ENCODE results near the gene RALGAPA2.

The RALGAPA2 gene

GRCh38 chr20:20680991-20681508 is 31.4 kb downstream of the RALGAPA2 start:
- no peak overlapping the region for H3K4me3 ChIP-seq (ENCODE audit: low read depth in 1 of 2, low read length in 2 of 2)
- no peaks in the 10 kb centered on the region for H3K36me3 ChIP-seq (ENCODE audit: insufficient read depth, low read length)
- no peak overlapping the region for H3K27ac ChIP-seq (ENCODE audit: low read depth, low read length)
- no peaks in the 10 kb centered on the region for H3K9me3 ChIP-seq (ENCODE audit: low read length)
- peaks cover 5% of the 10 kb centered on the region for H3K4me1 ChIP-seq (ENCODE audit: insufficient read depth, low read length)
- H3K9ac ChIP-seq (ENCODE audit: low read length), result no peak overlapping the region
- no peaks in the 10 kb centered on the region for H3K27me3 ChIP-seq (ENCODE audit: control insufficient read depth in 1 of 2, insufficient read depth in 2 of 2, low read length in 2 of 2)

GRCh38 chr20:20679316-20679715 is 33.1 kb downstream of the RALGAPA2 start:
- Histone ChIP-seq H3K4me3 (ENCODE audit: low read depth in 1 of 2, low read length in 2 of 2) (no peak overlapping the region), H3K9ac (ENCODE audit: low read length) (no peak overlapping the region)

GRCh38 chr20:20677186-20677585 is 35.3 kb downstream of the RALGAPA2 start:
- Histone ChIP-seq H3K9me3 (ENCODE audit: low read length) (no peaks in the 10 kb centered on the region), H3K4me1 (ENCODE audit: insufficient read depth, low read length) (peaks cover 4% of the 10 kb centered on the region), H3K27me3 (ENCODE audit: control insufficient read depth in 1 of 2, insufficient read depth in 2 of 2, low read length in 2 of 2) (no peaks in the 10 kb centered on the region), H3K36me3 (ENCODE audit: insufficient read depth, low read length) (no peaks in the 10 kb centered on the region), H3K4me3 (ENCODE audit: low read depth in 1 of 2, low read length in 2 of 2) (no peak overlapping the region), H3K27ac (ENCODE audit: low read depth, low read length) (no peak overlapping the region), H3K9ac (ENCODE audit: low read length) (no peak overlapping the region)

More at GRCh38 chr20:20679316-20679715, 33.1 kb downstream of the RALGAPA2 start:
- Histone ChIP-seq H3K27ac (ENCODE audit: low read depth, low read length) (no peak overlapping the region), H3K9me3 (ENCODE audit: low read length) (no peaks in the 10 kb centered on the region), H3K4me1 (ENCODE audit: insufficient read depth, low read length) (peaks cover 5% of the 10 kb centered on the region), H3K36me3 (ENCODE audit: insufficient read depth, low read length) (no peaks in the 10 kb centered on the region), H3K27me3 (ENCODE audit: control insufficient read depth in 1 of 2, insufficient read depth in 2 of 2, low read length in 2 of 2) (no peaks in the 10 kb centered on the region)

- no peaks in the 10 kb centered on the region for H3K4me1 ChIP-seq (ENCODE audit: insufficient read depth, low read length)
- H3K27ac ChIP-seq (ENCODE audit: low read depth, low read length), result no peak overlapping the region
- no peak overlapping the region for H3K9ac ChIP-seq (ENCODE audit: low read length)
- no peaks in the 10 kb centered on the region for H3K27me3 ChIP-seq (ENCODE audit: control insufficient read depth in 1 of 2, insufficient read depth in 2 of 2, low read length in 2 of 2)
- H3K36me3 ChIP-seq (ENCODE audit: insufficient read depth, low read length), result no peaks in the 10 kb centered on the region
- H3K9me3 ChIP-seq (ENCODE audit: low read length), result no peaks in the 10 kb centered on the region
- H3K4me3 ChIP-seq (ENCODE audit: low read depth in 1 of 2, low read length in 2 of 2), result no peak overlapping the region
These were observed 43.8 kb downstream of the RALGAPA2 start for GRCh38 chr20:20668639-20669038.

- H3K9ac ChIP-seq (ENCODE audit: low read length), result no peak overlapping the region
- no peak overlapping the region for H3K4me3 ChIP-seq (ENCODE audit: low read depth in 1 of 2, low read length in 2 of 2)
- no peaks in the 10 kb centered on the region for H3K36me3 ChIP-seq (ENCODE audit: insufficient read depth, low read length)
- H3K27ac ChIP-seq (ENCODE audit: low read depth, low read length), result no peak overlapping the region
- H3K27me3 ChIP-seq (ENCODE audit: control insufficient read depth in 1 of 2, insufficient read depth in 2 of 2, low read length in 2 of 2), result no peaks in the 10 kb centered on the region
- no peaks in the 10 kb centered on the region for H3K9me3 ChIP-seq (ENCODE audit: low read length)
- H3K4me1 ChIP-seq (ENCODE audit: insufficient read depth, low read length), result no peaks in the 10 kb centered on the region
These were observed 46.1 kb downstream of the RALGAPA2 start for GRCh38 chr20:20666359-20666758.

- H3K27ac ChIP-seq (ENCODE audit: low read depth, low read length), result no peak overlapping the region
- no peaks in the 10 kb centered on the region for H3K27me3 ChIP-seq (ENCODE audit: control insufficient read depth in 1 of 2, insufficient read depth in 2 of 2, low read length in 2 of 2)
- H3K4me1 ChIP-seq (ENCODE audit: insufficient read depth, low read length), result no peaks in the 10 kb centered on the region
- no peak overlapping the region for H3K4me3 ChIP-seq (ENCODE audit: low read depth in 1 of 2, low read length in 2 of 2)
- H3K9me3 ChIP-seq (ENCODE audit: low read length), result no peaks in the 10 kb centered on the region
- H3K36me3 ChIP-seq (ENCODE audit: insufficient read depth, low read length), result no peaks in the 10 kb centered on the region
- H3K9ac ChIP-seq (ENCODE audit: low read length), result no peak overlapping the region
These were observed 46.7 kb downstream of the RALGAPA2 start for GRCh38 chr20:20665606-20666332.

GRCh38 chr20:20664795-20665589 is 47.5 kb downstream of the RALGAPA2 start:
- no peaks in the 10 kb centered on the region for H3K4me1 ChIP-seq (ENCODE audit: insufficient read depth, low read length)
- H3K9me3 ChIP-seq (ENCODE audit: low read length), result no peaks in the 10 kb centered on the region
- H3K27ac ChIP-seq (ENCODE audit: low read depth, low read length), result no peak overlapping the region
- no peaks in the 10 kb centered on the region for H3K36me3 ChIP-seq (ENCODE audit: insufficient read depth, low read length)
- no peak overlapping the region for H3K4me3 ChIP-seq (ENCODE audit: low read depth in 1 of 2, low read length in 2 of 2)
- no peaks in the 10 kb centered on the region for H3K27me3 ChIP-seq (ENCODE audit: control insufficient read depth in 1 of 2, insufficient read depth in 2 of 2, low read length in 2 of 2)
- no peak overlapping the region for H3K9ac ChIP-seq (ENCODE audit: low read length)

- no peaks in the 10 kb centered on the region for H3K4me1 ChIP-seq (ENCODE audit: insufficient read depth, low read length)
- no peak overlapping the region for H3K4me3 ChIP-seq (ENCODE audit: low read depth in 1 of 2, low read length in 2 of 2)
- no peaks in the 10 kb centered on the region for H3K9me3 ChIP-seq (ENCODE audit: low read length)
- no peak overlapping the region for H3K9ac ChIP-seq (ENCODE audit: low read length)
- no peaks in the 10 kb centered on the region for H3K36me3 ChIP-seq (ENCODE audit: insufficient read depth, low read length)
- H3K27ac ChIP-seq (ENCODE audit: low read depth, low read length), result no peak overlapping the region
- no peaks in the 10 kb centered on the region for H3K27me3 ChIP-seq (ENCODE audit: control insufficient read depth in 1 of 2, insufficient read depth in 2 of 2, low read length in 2 of 2)
These were observed 48.6 kb downstream of the RALGAPA2 start for GRCh38 chr20:20663841-20664240.

- Histone ChIP-seq H3K27me3 (ENCODE audit: control insufficient read depth in 1 of 2, insufficient read depth in 2 of 2, low read length in 2 of 2) (no peaks in the 10 kb centered on the region), H3K4me3 (ENCODE audit: low read depth in 1 of 2, low read length in 2 of 2) (no peak overlapping the region), H3K36me3 (ENCODE audit: insufficient read depth, low read length) (no peaks in the 10 kb centered on the region), H3K9ac (ENCODE audit: low read length) (no peak overlapping the region), H3K9me3 (ENCODE audit: low read length) (no peaks in the 10 kb centered on the region), H3K4me1 (ENCODE audit: insufficient read depth, low read length) (no peaks in the 10 kb centered on the region), H3K27ac (ENCODE audit: low read depth, low read length) (no peak overlapping the region)
These were observed 53.5 kb downstream of the RALGAPA2 start for GRCh38 chr20:20658871-20659431.

- no peak overlapping the region for H3K27ac ChIP-seq (ENCODE audit: low read depth, low read length)
- no peak overlapping the region for H3K9ac ChIP-seq (ENCODE audit: low read length)
- H3K4me3 ChIP-seq (ENCODE audit: low read depth in 1 of 2, low read length in 2 of 2), result no peak overlapping the region
- no peaks in the 10 kb centered on the region for H3K27me3 ChIP-seq (ENCODE audit: control insufficient read depth in 1 of 2, insufficient read depth in 2 of 2, low read length in 2 of 2)
- no peaks in the 10 kb centered on the region for H3K4me1 ChIP-seq (ENCODE audit: insufficient read depth, low read length)
- H3K36me3 ChIP-seq (ENCODE audit: insufficient read depth, low read length), result no peaks in the 10 kb centered on the region
- no peaks in the 10 kb centered on the region for H3K9me3 ChIP-seq (ENCODE audit: low read length)
These were observed 54.3 kb downstream of the RALGAPA2 start for GRCh38 chr20:20658123-20658522.

- Histone ChIP-seq H3K9me3 (ENCODE audit: low read length) (no peaks in the 10 kb centered on the region), H3K27me3 (ENCODE audit: control insufficient read depth in 1 of 2, insufficient read depth in 2 of 2, low read length in 2 of 2) (no peaks in the 10 kb centered on the region), H3K4me3 (ENCODE audit: low read depth in 1 of 2, low read length in 2 of 2) (no peak overlapping the region), H3K4me1 (ENCODE audit: insufficient read depth, low read length) (no peaks in the 10 kb centered on the region), H3K36me3 (ENCODE audit: insufficient read depth, low read length) (no peaks in the 10 kb centered on the region), H3K27ac (ENCODE audit: low read depth, low read length) (no peak overlapping the region), H3K9ac (ENCODE audit: low read length) (no peak overlapping the region)
These were observed 55.4 kb downstream of the RALGAPA2 start for GRCh38 chr20:20657092-20657491.
